ENCODE measurements around the gene DCTN2.

Gene DCTN2

DNA sequence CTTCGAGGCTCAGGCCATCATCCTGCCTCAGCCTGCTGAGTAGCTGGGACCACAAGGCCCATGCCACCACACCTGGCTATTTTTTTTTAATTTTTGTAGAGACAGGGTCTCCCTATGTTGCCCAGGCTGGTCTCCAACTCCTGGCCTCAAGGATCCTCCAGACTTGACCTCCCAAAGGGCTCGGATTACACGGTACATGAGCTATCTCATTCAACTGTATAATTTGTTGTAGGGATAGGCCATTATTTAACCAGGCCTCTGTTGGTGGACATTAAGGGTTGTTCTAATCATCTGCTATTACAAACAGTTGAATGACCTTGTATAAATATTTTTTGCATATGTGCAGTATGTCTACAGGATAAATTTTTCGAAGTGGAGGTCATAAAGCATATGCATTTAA is 11.9 kb upstream of the DCTN2 start:
- TF ChIP-seq, protein P1, sequence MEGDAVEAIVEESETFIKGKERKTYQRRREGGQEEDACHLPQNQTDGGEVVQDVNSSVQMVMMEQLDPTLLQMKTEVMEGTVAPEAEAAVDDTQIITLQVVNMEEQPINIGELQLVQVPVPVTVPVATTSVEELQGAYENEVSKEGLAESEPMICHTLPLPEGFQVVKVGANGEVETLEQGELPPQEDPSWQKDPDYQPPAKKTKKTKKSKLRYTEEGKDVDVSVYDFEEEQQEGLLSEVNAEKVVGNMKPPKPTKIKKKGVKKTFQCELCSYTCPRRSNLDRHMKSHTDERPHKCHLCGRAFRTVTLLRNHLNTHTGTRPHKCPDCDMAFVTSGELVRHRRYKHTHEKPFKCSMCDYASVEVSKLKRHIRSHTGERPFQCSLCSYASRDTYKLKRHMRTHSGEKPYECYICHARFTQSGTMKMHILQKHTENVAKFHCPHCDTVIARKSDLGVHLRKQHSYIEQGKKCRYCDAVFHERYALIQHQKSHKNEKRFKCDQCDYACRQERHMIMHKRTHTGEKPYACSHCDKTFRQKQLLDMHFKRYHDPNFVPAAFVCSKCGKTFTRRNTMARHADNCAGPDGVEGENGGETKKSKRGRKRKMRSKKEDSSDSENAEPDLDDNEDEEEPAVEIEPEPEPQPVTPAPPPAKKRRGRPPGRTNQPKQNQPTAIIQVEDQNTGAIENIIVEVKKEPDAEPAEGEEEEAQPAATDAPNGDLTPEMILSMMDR (IDR thresholded peaks at IDR 0.05): no peak

DNA sequence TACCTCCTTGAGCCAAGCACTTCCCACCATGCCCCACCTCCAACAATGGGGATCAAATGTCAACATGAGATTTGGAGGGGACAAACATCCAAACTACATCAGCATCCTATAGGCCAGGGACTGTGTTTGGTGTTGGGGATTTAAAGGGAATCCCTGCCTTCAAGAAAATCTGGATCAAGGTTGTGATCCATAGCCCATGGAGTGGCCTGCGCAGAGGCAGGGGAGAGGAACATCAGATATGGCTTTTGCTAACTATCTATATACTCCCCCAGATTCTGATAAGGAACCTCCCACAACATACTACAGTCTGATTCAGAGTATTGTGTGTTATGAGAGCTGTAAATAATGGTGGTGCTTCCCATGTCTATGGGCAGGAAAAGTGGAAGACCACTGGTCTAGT is 7.9 kb upstream of the DCTN2 start:
- TF ChIP-seq, protein P1 (IDR thresholded peaks at IDR 0.05): no peak

DNA sequence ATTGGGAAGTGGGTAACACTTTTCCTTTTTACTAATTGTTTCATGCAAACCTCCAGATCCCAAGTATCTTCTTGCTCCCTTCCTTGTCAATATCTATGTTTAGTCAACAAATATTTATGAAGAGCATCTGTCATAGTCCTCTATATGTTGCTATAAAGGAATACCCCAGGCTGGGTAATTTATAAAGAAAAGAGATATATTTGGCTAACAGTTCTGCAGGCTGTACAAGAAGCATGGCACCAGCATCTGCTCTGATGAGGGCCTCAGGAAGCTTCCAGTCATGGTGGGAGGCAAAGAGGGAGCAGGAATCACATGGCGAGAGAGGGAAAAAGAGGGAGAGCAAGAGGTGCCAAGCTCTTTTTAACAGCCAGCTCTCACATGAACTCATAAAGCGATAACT is 7.5 kb upstream of the DCTN2 start:
- TF ChIP-seq, protein P1 (IDR thresholded peaks at IDR 0.05): no peak

DNA sequence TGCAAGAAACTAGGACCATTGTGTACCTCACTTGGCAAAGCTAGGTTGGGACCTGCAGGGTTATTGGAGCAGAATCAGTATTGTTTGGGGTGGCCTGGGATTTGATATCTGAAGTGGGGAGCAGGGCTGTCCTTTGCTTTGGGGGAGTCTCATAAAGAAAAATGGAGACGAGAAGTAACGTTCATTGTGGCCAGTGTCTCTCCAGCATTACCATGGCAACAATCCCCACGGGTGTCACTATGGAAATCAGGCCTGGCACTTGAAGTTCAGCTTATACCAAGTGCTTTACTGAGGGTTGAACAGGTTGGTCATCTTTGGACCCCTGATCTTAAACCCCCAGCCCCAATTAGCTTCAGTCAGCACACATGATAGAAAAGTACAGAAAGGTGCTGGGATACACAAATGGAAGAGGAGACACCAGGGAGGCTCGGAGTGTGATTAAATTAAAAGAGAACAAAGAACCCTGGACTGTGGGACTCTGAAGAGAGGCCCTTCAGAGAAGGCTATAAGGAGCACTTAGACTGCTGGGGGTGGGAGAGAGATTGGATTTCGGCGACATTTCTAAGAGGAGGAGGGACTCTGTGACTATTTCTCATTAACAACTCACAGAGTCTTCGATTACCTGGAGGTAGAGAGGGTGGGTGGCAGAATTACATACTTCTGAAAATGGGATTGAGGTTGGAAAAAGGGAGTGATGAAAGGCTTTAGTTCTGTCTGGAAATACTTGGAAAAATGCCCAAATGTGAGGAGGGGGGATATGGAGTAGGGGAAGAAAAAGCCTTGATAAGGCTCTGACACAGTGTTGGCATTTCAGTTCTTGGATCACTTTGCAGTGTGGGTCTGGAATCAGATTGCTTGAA is 6.6 kb upstream of the DCTN2 start:
- TF ChIP-seq, protein P1 (IDR thresholded peaks at IDR 0.05): no peak

DNA sequence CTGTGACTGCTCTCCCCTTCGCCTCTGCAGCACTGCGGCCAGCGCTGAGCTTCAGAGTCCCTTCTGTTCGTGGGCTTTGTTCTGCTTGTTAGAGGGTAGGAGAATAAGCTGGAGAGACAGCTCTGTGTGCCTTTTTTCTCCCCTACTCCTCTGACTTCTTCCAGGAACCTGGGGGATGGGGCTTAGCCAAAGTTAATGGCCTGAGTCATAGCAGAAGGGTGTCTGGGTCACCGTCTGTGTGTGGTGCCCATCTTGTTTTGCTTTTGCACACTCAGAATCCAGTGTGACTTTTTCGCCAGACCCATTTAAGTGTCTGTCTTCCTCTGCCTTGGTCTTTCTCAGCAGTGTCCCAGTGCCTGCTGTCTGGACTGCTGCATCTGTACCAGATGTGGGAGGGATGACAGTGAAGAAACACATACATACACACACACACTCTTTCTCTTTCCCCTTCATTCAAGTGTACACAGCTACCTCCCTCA is 5.9 kb upstream of the DCTN2 start:
- TF ChIP-seq, protein P1 (IDR thresholded peaks at IDR 0.05): no peak

DNA sequence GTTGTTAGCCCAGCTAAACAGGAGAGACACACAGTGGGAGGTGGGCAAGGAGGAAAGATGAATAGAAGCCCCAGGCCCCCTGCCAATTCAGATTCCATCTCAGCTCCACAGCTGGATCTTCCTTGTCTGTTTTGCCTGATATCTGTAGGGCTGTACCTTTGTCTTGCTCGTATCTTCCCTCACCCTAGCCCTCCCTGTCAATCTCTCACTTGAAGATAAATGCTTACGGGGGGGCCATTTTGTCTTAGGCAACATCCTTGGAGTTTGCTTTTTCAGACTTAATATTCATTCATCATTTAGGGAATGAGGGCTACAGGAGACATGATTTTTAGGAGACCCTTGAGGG is 5.3 kb upstream of the DCTN2 start:
- TF ChIP-seq, protein P1 (IDR thresholded peaks at IDR 0.05): no peak

DNA sequence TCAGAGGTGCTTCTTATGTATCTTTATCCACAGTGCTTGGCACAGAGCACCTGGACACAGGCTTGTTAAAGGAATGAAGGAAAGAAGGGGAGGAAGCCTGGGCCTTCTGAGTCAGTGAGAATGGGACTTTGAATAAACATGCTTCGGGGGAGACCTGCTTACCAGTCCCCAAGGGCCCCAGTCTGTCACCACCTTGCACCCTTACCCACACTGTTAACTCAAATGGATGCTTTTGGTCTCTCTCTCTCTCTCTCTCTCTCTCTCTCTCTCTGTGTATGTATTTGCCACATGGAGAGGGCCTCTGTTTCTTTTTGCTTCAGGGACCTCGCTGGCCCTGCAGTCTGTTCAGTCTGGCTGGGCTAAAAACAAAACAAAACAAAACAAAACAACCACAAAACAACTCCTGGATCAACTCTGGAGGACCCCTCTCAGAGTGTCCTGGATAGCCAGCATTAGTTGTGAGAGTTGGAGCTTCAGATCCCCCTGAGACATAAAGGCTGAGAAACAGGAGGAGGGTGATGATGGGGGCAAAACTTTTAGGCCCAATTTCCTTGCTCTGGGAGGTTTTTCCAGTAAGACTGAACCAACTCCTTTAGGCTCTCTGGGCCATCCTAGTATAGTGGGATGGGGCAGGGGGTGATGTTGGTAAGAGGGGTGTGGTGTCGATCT is 4.8 kb upstream of the DCTN2 start:
- TF ChIP-seq, protein P1 (IDR thresholded peaks at IDR 0.05): no peak
